Aorta (tissue), 5 donors: ENCODE measurements around the gene PABPN1L. TPM values are rescaled to one million over a fixed set of nuclear protein-coding genes. Genes with fewer than 3 reads are reported as not detected.

ENCODE experiments used
- ATAC-seq: fragments of 200-7000 bp; cut with Tn5 transposase; one replicate; pipeline ENCODE4 v1.9.1; 2022; ENCODE audit warnings: moderate library complexity; ENCODE audit not compliant: low FRiP score
- DNase-seq, 2 donors: peaks; one replicate each; pipeline ENCODE4 v3.0.0-alpha.2; 2020
- H3K27ac ChIP-seq, 2 donors: one replicate each; pipeline ENCODE4 v1.5.1; 2013; ENCODE audit warnings: low read length in 2 of 2, mild to moderate bottlenecking in 2 of 2, moderate library complexity in 2 of 2, control low read depth in 1 of 2, inconsistent platforms in 1 of 2, low read depth in 1 of 2
- H3K27me3 ChIP-seq, 2 donors: one replicate each; pipeline ENCODE4 v1.6.1; 2013; ENCODE audit warnings: control low read depth in 1 of 2, low read length in 1 of 2, mild to moderate bottlenecking in 1 of 2, moderate library complexity in 1 of 2; ENCODE audit not compliant: insufficient read depth in 2 of 2, control insufficient read depth in 1 of 2
- H3K36me3 ChIP-seq, 2 donors: one replicate each; pipeline ENCODE4 v1.6.1; 2013; ENCODE audit warnings: control low read depth in 1 of 2, low read length in 1 of 2, mild to moderate bottlenecking in 1 of 2; ENCODE audit not compliant: insufficient read depth in 2 of 2, control insufficient read depth in 1 of 2
- H3K4me1 ChIP-seq, 2 donors: one replicate each; pipeline ENCODE4 v1.6.1; 2013; ENCODE audit warnings: low read length in 2 of 2, control low read depth in 1 of 2, mild to moderate bottlenecking in 1 of 2, moderate library complexity in 1 of 2; ENCODE audit not compliant: insufficient read depth in 2 of 2, control insufficient read depth in 1 of 2
- H3K4me3 ChIP-seq, 2 donors: one replicate each; pipeline ENCODE4 v1.5.1; 2013; ENCODE audit warnings: low read length in 2 of 2, control low read depth in 1 of 2, mild to moderate bottlenecking in 1 of 2
- H3K9me3 ChIP-seq: one replicate; pipeline ENCODE4 v1.6.1; 2013; ENCODE audit warnings: mild to moderate bottlenecking, low read length; ENCODE audit not compliant: control insufficient read depth
- WGBS, 2 donors: extraction: QIAGEN DNeasy Blood & Tissue Kit; methylation state at CpG; one replicate each; pipeline ENCODE4 v1.1.7; 2013; 5-methylcytosine and 5-hydroxymethylcytosine counted together
- intact Hi-C, 2 donors: fragments of 100-400 bp; cut with DNase I; formaldehyde crosslinking; loops; one replicate each; pipeline versions ENCODE4 v1.14.2 to v1.15.0; 2022
- polyA plus RNA-seq, 2 donors: library from polyadenylated mRNA; stranded (reverse); fragments of 200-250 nt; gene quantifications; one replicate each; pipeline ENCODE4 v1.2.3, GENCODE V29; 2013
- total RNA-seq, 2 donors: library from RNA; stranded (reverse); fragmentation: NEBNext Ultra II Directional; extraction: Animal tissue kit (Norgen Biotek cat#: 25700); gene quantifications; one replicate each; pipeline ENCODE4 v1.2.1, GENCODE V29; 2021
- donor health status: healthy with polysubstance abuse.
- donor health status: Bipolar disorder and iron deficiency.
- donor health status: DM: no; HTN: no; CAD: no.
- donor health status: DM: no; HTN: no; CAD: no.
- donor health status: DM: yes; HTN: yes; CAD: no.

Gene PABPN1L
- total and polyA plus RNA-seq, 4 donors: not detected

DNA sequence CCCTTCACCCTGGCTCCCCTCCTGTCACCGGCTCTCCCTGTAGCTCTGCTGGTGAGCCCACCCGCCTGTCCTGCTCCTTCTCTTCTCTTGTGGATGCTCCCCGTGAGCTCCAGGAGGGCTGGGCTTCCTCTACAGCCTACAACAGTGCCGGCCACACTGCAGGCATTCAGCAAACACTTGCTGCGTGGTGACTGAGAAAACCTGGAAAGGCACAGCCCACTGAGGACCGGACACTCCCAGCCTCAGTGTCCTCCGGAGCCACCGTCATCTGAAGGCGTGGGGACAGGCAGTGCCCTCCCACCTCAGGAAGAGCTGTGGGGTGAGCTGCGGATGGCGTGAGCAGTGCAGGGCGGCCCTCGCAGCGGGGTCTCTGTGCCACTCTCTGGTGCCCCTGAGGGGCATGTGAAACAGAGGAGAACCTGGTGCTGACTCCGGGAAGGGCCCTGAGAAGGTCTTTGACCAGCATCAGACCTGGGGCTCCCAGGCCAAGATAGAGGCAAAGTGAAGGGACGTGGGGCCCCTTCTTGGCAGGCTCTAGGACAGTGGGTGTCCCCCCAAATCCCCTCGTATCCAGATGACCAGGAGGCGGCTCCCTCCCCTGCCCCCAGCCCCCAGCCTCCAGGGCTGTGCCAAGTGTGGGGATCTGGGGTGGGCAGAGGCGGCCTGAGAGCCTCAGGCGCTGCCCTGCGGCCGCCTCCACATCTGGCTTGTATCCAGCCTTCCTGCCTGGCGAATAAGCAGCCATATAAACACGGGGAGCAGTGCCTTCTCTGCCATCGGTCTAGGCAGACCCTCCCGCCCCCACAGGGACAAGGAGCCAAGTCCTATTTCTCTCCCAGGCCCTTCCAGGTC, 44.0 kb upstream of the PABPN1L start:
- intact Hi-C loops: no loop called here
- no peaks in the 10 kb centered on the region for H3K9me3 ChIP-seq
- no peaks in the 10 kb centered on the region for H3K27me3 ChIP-seq
- H3K4me3 ChIP-seq: no peak overlapping the region
- H3K36me3 ChIP-seq: no peaks in the 10 kb centered on the region
- no peak for DNase-seq
- H3K27ac ChIP-seq: no peak overlapping the region
- no peak for ATAC-seq
- no peaks in the 10 kb centered on the region for H3K4me1 ChIP-seq
- 40 to 44% methylated on average over 26 of the region's 26 CpGs for WGBS, 2 donors

DNA sequence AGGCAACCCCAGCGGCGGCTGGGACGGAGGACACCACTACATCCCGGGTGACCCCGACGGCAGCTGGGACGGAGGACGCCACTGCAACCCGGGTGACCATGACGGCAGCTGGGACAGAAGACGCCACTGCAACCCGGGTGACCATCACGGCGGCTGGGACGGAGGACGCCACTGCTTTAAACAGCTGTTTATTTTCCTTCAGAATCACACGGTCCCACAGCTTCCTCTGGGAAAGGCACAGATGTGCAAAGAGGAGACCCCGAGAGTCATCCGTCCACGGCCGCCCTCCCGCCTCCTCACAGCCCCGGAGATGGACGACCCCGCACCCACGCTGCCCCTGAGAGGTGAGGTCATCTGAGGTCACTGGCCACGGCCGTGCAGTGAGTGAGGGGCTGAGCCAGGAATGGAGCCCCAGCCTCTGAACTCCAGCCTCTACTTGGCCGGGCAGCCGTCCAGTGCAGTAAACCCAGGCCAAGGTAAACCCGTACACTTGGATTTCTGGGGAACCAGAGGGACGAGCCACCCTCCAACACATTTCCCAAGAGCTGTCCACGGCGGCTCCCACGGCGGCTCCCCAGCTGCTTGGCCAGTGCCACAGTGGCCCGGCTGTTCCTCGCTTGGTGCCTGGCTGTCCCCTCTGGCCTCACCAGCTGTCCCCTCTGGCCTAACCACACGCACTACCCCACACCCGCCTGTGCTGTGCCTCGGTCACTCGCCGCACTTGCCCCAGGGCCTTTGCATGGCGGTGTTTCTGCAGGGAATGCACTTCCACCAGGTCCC, 43.2 kb upstream of the PABPN1L start:
- Histone ChIP-seq H3K4me1 (no peaks in the 10 kb centered on the region), H3K36me3 (no peaks in the 10 kb centered on the region), H3K27me3 (no peaks in the 10 kb centered on the region), H3K9me3 (no peaks in the 10 kb centered on the region), H3K27ac (no peak overlapping the region), H3K4me3 (no peak overlapping the region)
- ATAC-seq (peak; percentile 3), DNase-seq (no peak)
- intact Hi-C loops: no loop called here
- 21 to 32% methylated on average over 38 to 44 of the region's 44 CpGs for WGBS, 2 donors

DNA sequence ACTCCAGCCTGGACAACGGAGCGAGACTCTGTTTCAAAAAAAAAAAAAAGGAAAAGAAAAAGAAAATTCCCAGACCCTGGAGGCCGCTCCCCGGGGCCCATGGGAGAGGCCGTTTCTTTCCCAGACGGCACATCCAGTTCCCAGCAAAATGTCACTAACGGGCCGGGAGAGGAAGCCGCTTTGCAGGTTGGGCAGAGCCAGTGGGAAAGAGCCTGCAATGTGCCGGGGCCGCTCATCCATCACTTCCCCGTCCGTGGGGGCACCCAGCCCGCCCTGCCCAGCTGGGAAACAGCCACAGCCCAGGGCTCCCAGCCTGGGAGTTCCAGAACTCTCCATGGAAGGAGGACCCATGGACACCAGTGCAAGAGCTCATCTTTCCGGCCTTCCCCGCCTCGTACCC, 41.8 kb upstream of the PABPN1L start:
- no peaks in the 10 kb centered on the region for H3K27me3 ChIP-seq
- intact Hi-C loops: no loop called here
- no peak for ATAC-seq

DNA sequence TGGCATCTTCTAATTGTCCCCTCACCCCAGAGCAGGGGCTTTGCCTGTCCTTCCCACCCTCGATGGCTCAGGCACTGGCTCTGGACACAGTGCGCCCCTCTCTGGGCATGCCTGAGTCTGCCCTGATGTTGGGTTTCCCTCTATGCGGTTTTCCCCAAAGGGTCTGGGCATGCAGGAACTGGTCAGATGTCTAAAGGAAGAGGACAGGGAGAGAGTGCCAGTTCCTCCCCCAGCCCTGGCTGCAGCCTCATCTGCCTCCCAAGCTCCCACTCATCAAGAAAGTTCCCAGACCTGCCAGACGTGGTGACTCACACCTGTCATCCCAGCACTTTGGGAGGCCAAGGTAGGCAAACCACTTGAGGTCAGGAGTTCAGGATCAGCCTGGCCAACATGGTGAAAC, 41.3 kb upstream of the PABPN1L start:
- Histone ChIP-seq H3K36me3 (no peaks in the 10 kb centered on the region), H3K27me3 (no peaks in the 10 kb centered on the region), H3K27ac (no peak overlapping the region), H3K4me1 (no peaks in the 10 kb centered on the region), H3K4me3 (no peak overlapping the region), H3K9me3 (no peaks in the 10 kb centered on the region)
- ATAC-seq: no peak
- DNase-seq: no peak
- intact Hi-C loops: no loop called here
- 80 to 83% methylated on average over 4 of the region's 4 CpGs for WGBS, 2 donors

More for the DNA sequence above, 41.8 kb upstream of the PABPN1L start:
- DNase-seq: no peak
- Histone ChIP-seq H3K4me1 (no peaks in the 10 kb centered on the region), H3K9me3 (no peaks in the 10 kb centered on the region), H3K27ac (no peak overlapping the region), H3K4me3 (no peak overlapping the region), H3K36me3 (no peaks in the 10 kb centered on the region)
- WGBS, 2 donors: 77 to 84% methylated on average over 17 of the region's 17 CpGs

DNA sequence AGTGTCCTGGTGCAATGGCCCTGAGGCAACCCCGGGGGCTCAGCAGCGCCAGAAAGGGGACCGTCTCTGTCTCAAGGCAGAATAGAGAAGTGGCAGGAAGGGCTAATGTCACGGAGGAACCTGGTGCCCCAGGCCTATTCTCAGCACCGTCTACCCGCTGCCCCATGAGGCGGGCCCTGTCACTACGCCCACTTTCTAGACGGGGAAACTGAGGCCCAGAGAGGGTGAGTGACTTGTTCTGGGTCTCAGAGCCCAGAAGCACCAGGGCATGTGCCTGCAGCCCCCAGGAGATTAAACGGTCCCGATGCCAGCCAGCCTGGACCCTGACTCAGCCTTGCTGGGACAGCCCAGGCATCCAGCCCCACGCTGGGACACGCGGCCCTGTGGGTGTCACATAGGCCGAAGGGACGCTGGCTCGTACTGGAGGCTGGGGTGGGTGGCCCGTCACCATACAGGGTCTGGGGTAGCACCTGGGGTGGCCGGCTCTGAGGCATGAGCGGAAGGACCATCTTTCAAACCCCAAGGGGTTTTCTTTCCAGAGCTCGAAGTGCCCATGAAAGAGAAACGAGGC, 40.2 kb upstream of the PABPN1L start:
- ATAC-seq (no peak), DNase-seq (no peak)
- Histone ChIP-seq H3K27me3 (no peaks in the 10 kb centered on the region), H3K27ac (no peak overlapping the region), H3K4me3 (no peak overlapping the region), H3K36me3 (no peaks in the 10 kb centered on the region), H3K9me3 (no peaks in the 10 kb centered on the region), H3K4me1 (no peaks in the 10 kb centered on the region)
- intact Hi-C loops: no loop called here
- 88 to 93% methylated on average over 22 of the region's 22 CpGs for WGBS, 2 donors

DNA sequence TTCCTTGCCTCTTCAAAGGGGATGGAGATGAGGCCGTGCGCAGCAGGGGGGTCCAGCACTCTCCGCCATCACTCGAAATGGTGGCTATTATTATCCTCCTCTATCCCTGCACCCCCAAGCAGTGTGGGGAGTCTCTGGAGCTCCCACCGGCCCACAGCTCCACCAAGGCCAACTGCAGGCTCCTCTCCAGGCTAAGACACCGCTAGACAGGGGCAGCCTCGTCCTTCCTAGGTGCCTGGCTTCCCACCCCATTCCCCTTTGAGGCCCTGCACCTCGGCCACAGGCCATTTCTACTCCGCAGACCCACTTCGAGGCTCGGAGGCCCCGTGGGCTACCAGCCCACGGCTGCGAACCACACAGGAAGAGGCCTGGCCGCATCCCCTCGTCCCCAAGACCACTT, 39.6 kb upstream of the PABPN1L start:
- ATAC-seq (no peak), DNase-seq (no peak)
- intact Hi-C loops: no loop called here
- Histone ChIP-seq H3K4me1 (no peaks in the 10 kb centered on the region), H3K9me3 (no peaks in the 10 kb centered on the region), H3K4me3 (no peak overlapping the region), H3K36me3 (no peaks in the 10 kb centered on the region), H3K27me3 (no peaks in the 10 kb centered on the region), H3K27ac (no peak overlapping the region)
- 92 to 94% methylated on average over 16 of the region's 16 CpGs for WGBS, 2 donors

DNA sequence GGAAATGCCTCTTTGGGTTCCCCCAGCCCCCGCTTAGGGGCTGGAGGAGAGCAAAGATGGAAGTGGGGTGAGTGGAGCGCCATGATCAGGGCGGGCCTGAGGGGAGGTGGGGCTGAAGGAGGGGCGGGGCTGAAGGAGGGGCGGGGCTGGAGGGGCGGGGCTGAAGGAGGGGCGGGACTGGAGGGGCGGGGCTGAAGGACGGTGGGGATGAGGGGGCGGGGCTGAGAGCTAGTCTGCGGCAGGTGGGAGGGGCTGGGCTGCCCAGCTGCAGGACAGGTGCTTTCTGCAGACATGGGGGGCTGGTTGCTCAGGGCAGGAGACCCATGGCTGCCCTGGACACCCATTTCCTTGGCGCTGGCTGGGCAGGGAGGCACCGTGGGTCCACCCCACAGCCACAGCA, 39.1 kb upstream of the PABPN1L start:
- Histone ChIP-seq H3K4me1 (no peaks in the 10 kb centered on the region), H3K27ac (no peak overlapping the region), H3K4me3 (no peak overlapping the region), H3K27me3 (no peaks in the 10 kb centered on the region), H3K9me3 (no peaks in the 10 kb centered on the region), H3K36me3 (no peaks in the 10 kb centered on the region)
- no peak for ATAC-seq
- WGBS, 2 donors: 50 to 83% methylated on average over 6 to 13 of the region's 13 CpGs
- intact Hi-C loops: no loop called here
- no peak for DNase-seq

DNA sequence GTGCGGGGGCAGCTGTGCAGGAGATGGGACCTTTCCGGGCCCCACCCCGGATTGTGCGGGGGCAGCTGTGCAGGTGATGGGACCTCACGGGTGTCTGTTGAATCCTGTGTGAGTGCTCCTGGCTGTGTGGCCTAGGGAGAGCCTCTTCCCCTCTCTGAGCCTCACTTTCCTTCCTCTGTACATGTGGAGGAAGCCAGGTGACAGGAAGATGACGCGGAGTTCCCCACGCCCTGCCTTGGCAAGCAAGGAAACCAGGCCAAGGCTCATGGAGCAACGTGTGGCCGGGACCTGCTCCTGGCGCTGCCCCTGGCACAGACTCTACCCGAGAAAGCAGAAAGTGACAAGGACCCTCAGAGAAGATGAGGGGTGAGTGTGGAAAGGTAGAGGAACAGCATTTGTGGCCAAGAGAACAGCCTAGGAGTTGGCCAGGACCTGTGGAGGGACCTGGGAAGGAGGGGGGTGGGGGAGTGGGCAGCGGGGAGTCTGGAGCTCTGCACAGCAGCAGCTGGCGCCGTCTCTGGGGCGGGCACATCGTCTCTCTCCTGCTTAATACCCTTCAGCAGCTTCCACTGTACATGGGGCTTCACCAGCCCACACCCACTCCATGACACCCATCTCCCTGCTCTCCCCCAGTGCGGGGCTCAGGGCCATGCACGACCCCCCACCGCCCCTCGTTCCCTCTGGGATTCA, 38.4 kb upstream of the PABPN1L start:
- Histone ChIP-seq H3K36me3 (no peaks in the 10 kb centered on the region), H3K4me1 (no peaks in the 10 kb centered on the region), H3K27me3 (no peaks in the 10 kb centered on the region), H3K9me3 (no peaks in the 10 kb centered on the region), H3K27ac (no peak overlapping the region), H3K4me3 (no peak overlapping the region)
- DNase-seq (no peak), ATAC-seq (no peak)
- 88% methylated on average over 20 to 21 of the region's 21 CpGs for WGBS, 2 donors
- intact Hi-C loops: no loop called here
